Natural killer cell (primary cell): ENCODE results near the gene CXCR2. TPM values are rescaled to one million over a fixed set of nuclear protein-coding genes. Genes with fewer than 3 reads are reported as not detected.
A peak's percentile ranks its signal among the peaks of the same experiment; 100 is the strongest.

Experiments used
- ATAC-seq, 3 donors: fragments of 150-1000 bp in 2 of 3; fragments of 200-7000 bp in 1 of 3; cut with Tn5 transposase; 1 replicate in 1 of 3; 2 replicates in 2 of 3; pipeline ENCODE4 v1.10.0; 2021; ENCODE audit warnings: mild to moderate bottlenecking in 2 of 3, moderate library complexity in 2 of 3
- DNase-seq, 2 donors: peaks; one replicate each; pipeline versions ENCODE4 v3.0.0 to v3.0.0-alpha.2; 2013 to 2021; ENCODE audit warnings: mixed read lengths in 1 of 2
- H3K27ac ChIP-seq: one replicate; pipeline ENCODE4 v1.5.1; 2013; ENCODE audit warnings: mild to moderate bottlenecking, low read length
- H3K27me3 ChIP-seq: one replicate; pipeline ENCODE4 v1.6.1; 2013; ENCODE audit warnings: low read length; ENCODE audit not compliant: control insufficient read depth, insufficient read depth
- H3K36me3 ChIP-seq: one replicate; pipeline ENCODE4 v1.6.1; 2013; ENCODE audit warnings: low read length; ENCODE audit not compliant: control insufficient read depth, insufficient read depth
- H3K4me1 ChIP-seq: one replicate; pipeline ENCODE4 v1.6.1; 2013; ENCODE audit warnings: low read length; ENCODE audit not compliant: control insufficient read depth, insufficient read depth
- H3K4me3 ChIP-seq: one replicate; pipeline ENCODE4 v1.5.1; 2013; ENCODE audit warnings: low read length
- H3K9me3 ChIP-seq: one replicate; pipeline ENCODE4 v1.6.1; 2013; ENCODE audit warnings: low read length; ENCODE audit not compliant: control insufficient read depth, insufficient read depth
- H3K27ac Mint-ChIP-seq, 2 donors: one replicate each; pipeline ENCODE4 v1.8.0; 2022; ENCODE audit warnings: mild to moderate bottlenecking in 2 of 2, mixed read lengths in 2 of 2, moderate library complexity in 1 of 2
- H3K27me3 Mint-ChIP-seq, 2 donors: one replicate each; pipeline ENCODE4 v1.8.0; 2022; ENCODE audit warnings: low read depth in 2 of 2, mixed read lengths in 2 of 2
- H3K36me3 Mint-ChIP-seq: one replicate; pipeline ENCODE4 v1.8.0; 2022; ENCODE audit warnings: mixed read lengths
- H3K4me1 Mint-ChIP-seq, 2 donors: one replicate each; pipeline ENCODE4 v1.8.0; 2022; ENCODE audit warnings: mixed read lengths in 2 of 2
- H3K4me3 Mint-ChIP-seq: one replicate; pipeline ENCODE4 v1.8.0; 2022; ENCODE audit warnings: mild to moderate bottlenecking, moderate library complexity, mixed read lengths
- H3K9me3 Mint-ChIP-seq, 2 donors: one replicate each; pipeline ENCODE4 v1.8.0; 2022; ENCODE audit warnings: mixed read lengths in 2 of 2
- whole genome bisulfite sequencing: methylation state at CpG from one replicate; pipeline ENCODE4 v1.1.7; 2013; ENCODE audit warnings: missing lambda C conversion rate; ENCODE audit not compliant: insufficient coverage; 5-methylcytosine and 5-hydroxymethylcytosine counted together
- intact Hi-C: fragments of 100-400 bp; cut with micrococcal nuclease; formaldehyde crosslinking; loops from one replicate; pipeline ENCODE4 v1.14.2; 2022
- total RNA-seq, 4 donors: library from RNA; stranded (reverse); fragments of 120-200 nt in 1 of 4; gene quantifications; one replicate each; pipeline versions ENCODE4 v1.2.3 to v1.2.4, GENCODE V29; 2013 to 2022
- TF ChIP-seq, protein P1 (sequence below): fragments of 200-600 bp; IDR thresholded peaks from one replicate; pipeline ENCODE4 v1.8.0; 2022; ENCODE audit warnings: antibody characterized with exemption

CXCR2 gene
- total RNA-seq, 3 donors from 2014 or later (not counting 1 experiment from before 2014, with no cell fraction given), result 24.3 to 35.3 (median 25.8) TPM

DNA sequence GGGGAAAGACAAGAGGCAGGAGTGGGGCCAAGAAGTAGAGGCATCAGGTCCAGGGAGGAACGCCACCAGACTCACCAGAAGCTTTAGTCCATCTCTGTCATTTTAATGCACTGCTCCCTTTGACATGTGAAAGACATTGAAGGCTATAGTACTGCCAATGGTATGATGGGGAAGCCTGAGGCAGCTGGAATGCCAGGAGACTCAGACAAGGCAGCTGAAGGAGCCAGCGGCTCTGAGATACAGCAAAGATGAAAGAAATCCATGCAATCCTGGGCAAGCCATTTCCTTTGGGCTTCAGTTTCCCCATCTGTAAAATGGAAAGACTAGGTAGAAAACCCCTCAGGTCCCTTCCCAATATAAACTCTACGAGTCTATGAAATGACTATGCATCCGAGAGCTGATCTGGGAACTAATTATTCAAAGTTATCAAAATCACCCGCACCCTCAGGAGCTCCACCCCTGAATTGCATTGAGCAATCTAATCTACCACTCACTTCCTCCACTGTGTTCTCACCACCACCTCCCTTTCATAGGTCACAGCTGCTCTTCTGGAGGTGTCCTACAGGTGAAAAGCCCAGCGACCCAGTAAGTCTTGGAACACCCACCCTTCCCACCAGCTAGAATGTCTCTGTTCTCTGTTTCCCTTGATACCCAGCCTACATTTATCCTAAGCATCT, 3.1 kb downstream of the CXCR2 start:
- TF ChIP-seq, protein P1, sequence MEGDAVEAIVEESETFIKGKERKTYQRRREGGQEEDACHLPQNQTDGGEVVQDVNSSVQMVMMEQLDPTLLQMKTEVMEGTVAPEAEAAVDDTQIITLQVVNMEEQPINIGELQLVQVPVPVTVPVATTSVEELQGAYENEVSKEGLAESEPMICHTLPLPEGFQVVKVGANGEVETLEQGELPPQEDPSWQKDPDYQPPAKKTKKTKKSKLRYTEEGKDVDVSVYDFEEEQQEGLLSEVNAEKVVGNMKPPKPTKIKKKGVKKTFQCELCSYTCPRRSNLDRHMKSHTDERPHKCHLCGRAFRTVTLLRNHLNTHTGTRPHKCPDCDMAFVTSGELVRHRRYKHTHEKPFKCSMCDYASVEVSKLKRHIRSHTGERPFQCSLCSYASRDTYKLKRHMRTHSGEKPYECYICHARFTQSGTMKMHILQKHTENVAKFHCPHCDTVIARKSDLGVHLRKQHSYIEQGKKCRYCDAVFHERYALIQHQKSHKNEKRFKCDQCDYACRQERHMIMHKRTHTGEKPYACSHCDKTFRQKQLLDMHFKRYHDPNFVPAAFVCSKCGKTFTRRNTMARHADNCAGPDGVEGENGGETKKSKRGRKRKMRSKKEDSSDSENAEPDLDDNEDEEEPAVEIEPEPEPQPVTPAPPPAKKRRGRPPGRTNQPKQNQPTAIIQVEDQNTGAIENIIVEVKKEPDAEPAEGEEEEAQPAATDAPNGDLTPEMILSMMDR, result no peak
- Mint-ChIP-seq H3K27ac (peak overlapping the region; percentile 75 to 95), H3K9me3 (no peaks in the 10 kb centered on the region), H3K36me3 (no peaks in the 10 kb centered on the region), H3K4me1 (peaks cover 81 to 84% of the 10 kb centered on the region in 2 donors), H3K27me3 (no peaks in the 10 kb centered on the region), H3K4me3 (peak overlapping the region; percentile 97)
- 65% methylated on average over 6 of the region's 6 CpGs for WGBS
- peaks cover 74% of the 10 kb centered on the region for H3K4me1 ChIP-seq
- H3K27me3 ChIP-seq, result no peaks in the 10 kb centered on the region
- peak overlapping the region; percentile 82 for H3K27ac ChIP-seq
- no peaks in the 10 kb centered on the region for H3K36me3 ChIP-seq
- no peaks in the 10 kb centered on the region for H3K9me3 ChIP-seq
- intact Hi-C loops, result loop anchor here (5.0 kb wide), 1 partner anchor 88 kb away; the partner anchor contains the start of gene ARPC2
- DNase-seq, result peak in 1 of 2 donors; percentile 33
- ATAC-seq, result peak; percentile 61 to 74 (median 68)
- H3K4me3 ChIP-seq, result peak overlapping the region; percentile 47

DNA sequence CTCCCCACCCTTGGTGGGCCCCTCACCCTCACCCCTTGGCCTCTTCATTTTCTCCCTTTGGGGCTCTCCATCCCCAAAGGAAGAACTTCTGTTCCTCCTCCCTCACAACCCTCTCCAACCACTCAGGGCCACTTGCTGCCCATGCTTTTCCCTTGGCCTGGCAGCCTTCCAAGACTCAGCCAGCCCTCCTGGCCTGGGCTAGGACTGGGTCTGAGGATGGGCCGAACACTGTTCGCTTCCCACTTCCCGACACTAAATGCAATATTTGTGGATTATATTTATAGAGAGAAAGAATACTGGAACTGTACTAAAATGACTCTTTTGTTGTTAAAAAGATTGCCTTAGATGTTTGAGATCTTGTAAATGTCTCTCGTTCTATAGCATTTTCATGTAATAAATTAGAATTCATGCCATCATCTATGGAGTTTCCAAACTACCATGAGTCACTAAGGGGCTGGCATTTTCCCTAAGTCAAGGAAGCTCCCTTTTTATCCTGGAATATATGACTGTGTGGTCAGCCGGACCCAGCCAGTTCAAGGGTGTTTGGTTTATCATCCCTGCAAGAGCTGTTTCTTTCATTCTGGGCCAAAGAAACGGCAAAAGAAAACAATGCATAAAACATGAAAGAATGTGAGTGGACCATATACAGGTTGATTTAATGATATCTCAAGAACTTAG, 3.8 kb downstream of the CXCR2 start:
- H3K36me3 Mint-ChIP-seq, result peaks cover 3% of the 10 kb centered on the region
- Histone ChIP-seq H3K4me3 (peak overlapping the region; percentile 47), H3K9me3 (no peaks in the 10 kb centered on the region), H3K27ac (peak overlapping the region; percentile 82), H3K36me3 (peaks cover under 1% of the 10 kb centered on the region), H3K4me1 (peaks cover 71% of the 10 kb centered on the region), H3K27me3 (no peaks in the 10 kb centered on the region)
- no peak for DNase-seq
- 86% methylated on average over 5 of the region's 6 CpGs for WGBS
- peaks cover 84 to 86% of the 10 kb centered on the region in 2 donors for H3K4me1 Mint-ChIP-seq
- no peaks in the 10 kb centered on the region for H3K27me3 Mint-ChIP-seq
- intact Hi-C loops, result loop anchor here (2.0 to 5.0 kb wide), 2 partner anchors 37 to 88 kb away; partner anchors contain the start of genes ARPC2 and CXCR1
- ATAC-seq, result no peak
- TF ChIP-seq, protein P1, result no peak
- H3K4me3 Mint-ChIP-seq, result peak overlapping the region; percentile 97
- peak overlapping the region; percentile 75 to 95 for H3K27ac Mint-ChIP-seq
- no peaks in the 10 kb centered on the region for H3K9me3 Mint-ChIP-seq

DNA sequence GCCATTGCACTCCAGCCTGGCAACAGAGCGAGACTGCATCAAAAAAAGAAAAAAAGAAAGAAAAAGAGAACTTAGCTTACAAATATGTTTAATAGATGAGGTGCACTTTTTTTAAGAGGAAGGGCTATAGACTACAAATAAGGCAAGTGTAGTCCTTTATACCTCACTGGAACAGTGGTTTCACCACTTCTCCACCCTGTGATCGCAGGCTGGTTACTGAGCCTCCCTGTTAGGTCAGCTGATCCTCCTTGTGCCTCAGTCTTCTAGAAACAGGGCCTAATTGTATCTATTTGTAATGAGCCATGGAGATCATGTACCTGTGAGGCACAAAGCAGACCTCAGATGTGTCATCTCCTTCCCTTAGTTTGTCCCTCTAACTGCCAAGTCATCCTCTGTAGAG, 4.5 kb downstream of the CXCR2 start:
- peak overlapping the region; percentile 82 for H3K27ac ChIP-seq
- 58% methylated on average over 2 of the region's 2 CpGs for WGBS
- ATAC-seq, result peak; percentile 70 to 89 (median 88)
- no peaks in the 10 kb centered on the region for H3K9me3 Mint-ChIP-seq
- no peaks in the 10 kb centered on the region for H3K27me3 ChIP-seq
- peaks cover 83 to 86% of the 10 kb centered on the region in 2 donors for H3K4me1 Mint-ChIP-seq
- H3K36me3 Mint-ChIP-seq, result peaks cover 10% of the 10 kb centered on the region
- peak overlapping the region; percentile 47 for H3K4me3 ChIP-seq
- H3K4me1 ChIP-seq, result peaks cover 63% of the 10 kb centered on the region
- no peaks in the 10 kb centered on the region for H3K9me3 ChIP-seq
- H3K27me3 Mint-ChIP-seq, result no peaks in the 10 kb centered on the region
- peaks cover 3% of the 10 kb centered on the region for H3K36me3 ChIP-seq
- DNase-seq, result peak; percentile 21 to 50
- TF ChIP-seq, protein P1, result no peak
- H3K4me3 Mint-ChIP-seq, result peak overlapping the region; percentile 97
- H3K27ac Mint-ChIP-seq, result peak overlapping the region; percentile 75 to 95
- intact Hi-C loops, result loop anchor here (2.0 kb wide), 1 partner anchor 36 kb away; the partner anchor contains the start of gene CXCR1
